A549 (cell line): ENCODE measurements around the gene ZNF560.

Experiments used
- CEBPB ChIP-seq, 2 experiments: fragments of >200 bp in 1 of 2; sonication (Bioruptor Twin) in 1 of 2; formaldehyde crosslinking in 1 of 2; IDR thresholded peaks; 2 replicates each; pipeline ENCODE4 v1.6.1; 2012 to 2016
- JUN ChIP-seq, 2 experiments: fragments of >200 bp; sonication (Bioruptor Twin); formaldehyde crosslinking; IDR thresholded peaks; 2 replicates in 1 of 2; 3 replicates in 1 of 2; pipeline ENCODE4 v1.6.1; 2016 to 2017
- MAZ ChIP-seq: fragments of 150-350 bp; IDR thresholded peaks from 2 replicates; pipeline ENCODE4 v1.6.1; 2014; ENCODE audit warnings: antibody characterized with exemption, low read depth, low read length, borderline replicate concordance
- MYC ChIP-seq: IDR thresholded peaks from 2 replicates; pipeline ENCODE4 v1.6.1; 2012; ENCODE audit warnings: mild to moderate bottlenecking, inconsistent platforms, low read length, improper control_type of control experiment, borderline replicate concordance
- NR3C1 ChIP-seq: fragments of >200 bp; sonication (Bioruptor Twin); formaldehyde crosslinking; IDR thresholded peaks from 3 replicates; pipeline ENCODE4 v1.6.1; 2017
- POLR2A ChIP-seq: IDR thresholded peaks from 2 replicates; pipeline ENCODE4 v1.6.1; 2012; ENCODE audit warnings: mild to moderate bottlenecking, low read length
- RAD21 ChIP-seq, 2 experiments: fragments of >200 bp in 1 of 2; sonication (Bioruptor Twin) in 1 of 2; formaldehyde crosslinking in 1 of 2; IDR thresholded peaks in 1 of 2; conservative IDR thresholded peaks in 1 of 2; 2 replicates in 1 of 2; 3 replicates in 1 of 2; pipeline ENCODE4 v1.6.1; 2012 to 2018; ENCODE audit warnings: inconsistent platforms in 1 of 2
- SMC3 ChIP-seq: fragments of >200 bp; sonication (Bioruptor Twin); formaldehyde crosslinking; IDR thresholded peaks from 3 replicates; pipeline ENCODE4 v1.6.1; 2018; ENCODE audit warnings: inconsistent platforms
- ZC3H11A ChIP-seq: fragments of 450-650 bp; IDR thresholded peaks from 2 replicates; pipeline ENCODE4 v1.6.1; 2014; ENCODE audit warnings: antibody characterized with exemption, mild to moderate bottlenecking
- TF ChIP-seq, protein P1 (sequence below): fragments of >200 bp; sonication (Bioruptor Twin); formaldehyde crosslinking; IDR thresholded peaks from 3 replicates; pipeline ENCODE4 v1.5.1; 2016
- TF ChIP-seq, protein P2 (sequence below): fragments of 450-650 bp; IDR thresholded peaks from 2 replicates; pipeline ENCODE4 v1.6.1; 2014; ENCODE audit warnings: antibody characterized with exemption

DNA sequence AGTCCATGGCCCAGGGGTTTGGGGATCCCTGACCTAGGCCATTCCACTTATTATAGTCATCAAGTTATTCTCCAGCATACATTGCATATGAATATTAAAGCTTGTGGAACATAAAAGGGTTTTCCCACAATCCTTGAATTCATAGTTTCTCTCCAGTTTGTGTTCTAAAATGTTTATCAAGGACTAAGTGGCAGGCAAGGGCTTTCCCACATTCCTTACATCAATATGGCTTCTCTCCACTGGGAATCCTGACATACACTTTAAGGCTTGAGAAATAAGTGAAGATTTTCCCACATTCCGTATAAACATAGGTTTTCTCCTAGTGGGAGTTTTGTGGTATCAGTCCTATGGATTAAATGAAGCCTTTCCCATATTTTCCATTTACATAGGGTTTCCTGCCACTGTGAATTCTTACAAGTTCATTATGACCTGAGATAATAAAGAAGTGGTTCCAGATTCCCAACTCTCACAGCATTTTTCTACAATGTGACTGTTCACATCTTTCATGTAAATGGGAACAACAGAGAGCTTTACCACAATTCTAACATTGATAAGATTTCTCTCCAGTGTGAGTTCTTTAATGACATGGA is 25.6 kb upstream of the ZNF560 start:
- TF ChIP-seq, protein P1, sequence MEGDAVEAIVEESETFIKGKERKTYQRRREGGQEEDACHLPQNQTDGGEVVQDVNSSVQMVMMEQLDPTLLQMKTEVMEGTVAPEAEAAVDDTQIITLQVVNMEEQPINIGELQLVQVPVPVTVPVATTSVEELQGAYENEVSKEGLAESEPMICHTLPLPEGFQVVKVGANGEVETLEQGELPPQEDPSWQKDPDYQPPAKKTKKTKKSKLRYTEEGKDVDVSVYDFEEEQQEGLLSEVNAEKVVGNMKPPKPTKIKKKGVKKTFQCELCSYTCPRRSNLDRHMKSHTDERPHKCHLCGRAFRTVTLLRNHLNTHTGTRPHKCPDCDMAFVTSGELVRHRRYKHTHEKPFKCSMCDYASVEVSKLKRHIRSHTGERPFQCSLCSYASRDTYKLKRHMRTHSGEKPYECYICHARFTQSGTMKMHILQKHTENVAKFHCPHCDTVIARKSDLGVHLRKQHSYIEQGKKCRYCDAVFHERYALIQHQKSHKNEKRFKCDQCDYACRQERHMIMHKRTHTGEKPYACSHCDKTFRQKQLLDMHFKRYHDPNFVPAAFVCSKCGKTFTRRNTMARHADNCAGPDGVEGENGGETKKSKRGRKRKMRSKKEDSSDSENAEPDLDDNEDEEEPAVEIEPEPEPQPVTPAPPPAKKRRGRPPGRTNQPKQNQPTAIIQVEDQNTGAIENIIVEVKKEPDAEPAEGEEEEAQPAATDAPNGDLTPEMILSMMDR, result no peak
- TF ChIP-seq POLR2A (no peak), ZC3H11A (no peak), JUN (IDR thresholded peaks at IDR 0.05) (no peak), RAD21 (conservative IDR thresholded peaks at IDR 0.05 in 1 of 2, IDR thresholded peaks at IDR 0.05 in 1 of 2) (no peak), SMC3 (no peak), MYC (no peak), CEBPB (IDR thresholded peaks at IDR 0.05) (no peak), MAZ (no peak), NR3C1 (no peak)
- TF ChIP-seq, protein P2, sequence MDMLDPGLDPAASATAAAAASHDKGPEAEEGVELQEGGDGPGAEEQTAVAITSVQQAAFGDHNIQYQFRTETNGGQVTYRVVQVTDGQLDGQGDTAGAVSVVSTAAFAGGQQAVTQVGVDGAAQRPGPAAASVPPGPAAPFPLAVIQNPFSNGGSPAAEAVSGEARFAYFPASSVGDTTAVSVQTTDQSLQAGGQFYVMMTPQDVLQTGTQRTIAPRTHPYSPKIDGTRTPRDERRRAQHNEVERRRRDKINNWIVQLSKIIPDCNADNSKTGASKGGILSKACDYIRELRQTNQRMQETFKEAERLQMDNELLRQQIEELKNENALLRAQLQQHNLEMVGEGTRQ, result no peak
